Peyer's patch (tissue), 4 donors: ENCODE results near the gene CHI3L2. TPM values are rescaled to one million over a fixed set of nuclear protein-coding genes. Genes with fewer than 3 reads are reported as not detected.
"Not testable (repeated sequence)": the region's sequence is repeated elsewhere in the genome, so short reads cannot be mapped to it uniquely, and the experiment has no call there.

ENCODE experiments used
- DNase-seq, 3 donors: peaks; one replicate each; pipeline ENCODE4 v3.0.0-alpha.2; 2017 to 2019
- H3K27ac ChIP-seq, 4 donors: fragments of 200-600 bp; sonication (generic); one replicate each; pipeline ENCODE4 v1.5.1; 2016 to 2019
- H3K27me3 ChIP-seq, 2 donors: fragments of 200-600 bp; sonication (generic); one replicate each; pipeline ENCODE4 v1.5.1; 2019
- H3K36me3 ChIP-seq, 3 donors: fragments of 200-600 bp; sonication (generic); one replicate each; pipeline ENCODE4 v1.5.1; 2016 to 2019
- H3K4me1 ChIP-seq, 4 donors: fragments of 200-600 bp; sonication (generic); one replicate each; pipeline ENCODE4 v1.5.1; 2016 to 2019
- H3K4me3 ChIP-seq, 4 donors: fragments of 200-600 bp; sonication (generic); 1 replicate in 3 of 4; 2 replicates in 1 of 4; pipeline ENCODE4 v1.5.1; 2016 to 2019; ENCODE audit warnings: mild to moderate bottlenecking in 1 of 4
- H3K9me3 ChIP-seq, 4 donors: fragments of 200-600 bp; sonication (generic); one replicate each; pipeline ENCODE4 v1.5.1; 2016 to 2019; ENCODE audit warnings: mild to moderate bottlenecking in 1 of 4
- CTCF ChIP-seq, 6 experiments: fragments of 450-650 bp in 4 of 6; fragments of 200-600 bp in 2 of 6; sonication (generic) in 1 of 6; IDR thresholded peaks; one replicate each; pipeline ENCODE4 v1.5.1; 2017 to 2019; ENCODE audit warnings: antibody characterized with exemption in 6 of 6, mild to moderate bottlenecking in 3 of 6, moderate library complexity in 1 of 6
- POLR2A ChIP-seq, 2 donors: fragments of 450-650 bp; IDR thresholded peaks; one replicate each; pipeline ENCODE4 v1.5.1; 2017; ENCODE audit warnings: antibody characterized with exemption in 2 of 2, mild to moderate bottlenecking in 2 of 2, moderate library complexity in 2 of 2
- total RNA-seq, 4 donors: library from RNA; depleted of rRNA; stranded (reverse); fragments of >200 nt; gene quantifications; one replicate each; pipeline ENCODE4 v1.1.0, GENCODE V29; 2016

CHI3L2 gene
- total RNA-seq, 4 donors from 2014 or later, result 0.67 to 14.0 (median 3.3) TPM; not detected in 1

- H3K36me3 ChIP-seq, result no peaks in the 10 kb centered on the region
- peaks cover 0 to 55% (median 8%) of the 10 kb centered on the region in 4 donors for H3K4me1 ChIP-seq
- peak overlapping the region; percentile 48 to 81 (median 72) for H3K27ac ChIP-seq
- TF ChIP-seq CTCF (IDR thresholded peaks at IDR 0.05) (no peak), POLR2A (IDR thresholded peaks at IDR 0.05) (no peak)
- no peak overlapping the region for H3K4me3 ChIP-seq
- no peaks in the 10 kb centered on the region for H3K9me3 ChIP-seq
- DNase-seq, result no peak
- no peaks in the 10 kb centered on the region for H3K27me3 ChIP-seq
Measured at GRCh38 chr1:111214074-111214801, 13.3 kb upstream of the CHI3L2 start.

GRCh38 chr1:111214884-111215283 lies 12.6 kb upstream of the CHI3L2 start:
- Histone ChIP-seq H3K27ac (peak overlapping the region; percentile 69 to 81 (median 72)), H3K4me3 (no peak overlapping the region), H3K27me3 (no peaks in the 10 kb centered on the region), H3K4me1 (peaks cover 0 to 59% (median 8%) of the 10 kb centered on the region in 4 donors), H3K9me3 (no peaks in the 10 kb centered on the region), H3K36me3 (no peaks in the 10 kb centered on the region)
- no peak for DNase-seq
- TF ChIP-seq CTCF (IDR thresholded peaks at IDR 0.05) (no peak), POLR2A (IDR thresholded peaks at IDR 0.05) (no peak)

- not testable (repeated sequence) for H3K9me3 ChIP-seq, DNase-seq, H3K4me3 ChIP-seq, H3K27me3 ChIP-seq, H3K36me3 ChIP-seq
- Histone ChIP-seq H3K4me1 (peaks cover 0 to 63% (median 10%) of the 10 kb centered on the region in 4 donors), H3K27ac (peak overlapping the region; percentile 69 to 81 (median 72))
Measured at GRCh38 chr1:111215285-111215684, 12.2 kb upstream of the CHI3L2 start.

- TF ChIP-seq CTCF (IDR thresholded peaks at IDR 0.05), result no peak
- TF ChIP-seq POLR2A (IDR thresholded peaks at IDR 0.05), result no peak
- H3K4me1 ChIP-seq, result peaks cover 0 to 77% (median 16%) of the 10 kb centered on the region in 4 donors
- no peaks in the 10 kb centered on the region for H3K9me3 ChIP-seq
- no peak overlapping the region for H3K4me3 ChIP-seq
- peak overlapping the region; percentile 42 to 81 (median 65) for H3K27ac ChIP-seq
- no peak for DNase-seq
- no peaks in the 10 kb centered on the region for H3K27me3 ChIP-seq
- H3K36me3 ChIP-seq, result no peaks in the 10 kb centered on the region
Measured at GRCh38 chr1:111216751-111217150, 10.8 kb upstream of the CHI3L2 start.

- H3K27ac ChIP-seq, result peak overlapping the region; percentile 42 to 81 (median 65)
- TF ChIP-seq POLR2A (IDR thresholded peaks at IDR 0.05), result no peak
- no peak for TF ChIP-seq CTCF (IDR thresholded peaks at IDR 0.05)
- no peaks in the 10 kb centered on the region for H3K36me3 ChIP-seq
- no peaks in the 10 kb centered on the region for H3K9me3 ChIP-seq
- peaks cover 0 to 80% (median 19%) of the 10 kb centered on the region in 4 donors for H3K4me1 ChIP-seq
- no peak overlapping the region for H3K4me3 ChIP-seq
- H3K27me3 ChIP-seq, result no peaks in the 10 kb centered on the region
- DNase-seq, result no peak
Measured at GRCh38 chr1:111217183-111217910, 10.2 kb upstream of the CHI3L2 start.
